K562 (cell line): ENCODE results near the gene VSX2. TPM values are rescaled to one million over a fixed set of nuclear protein-coding genes. Genes with fewer than 3 reads are reported as not detected.

Experiments used
- ATAC-seq: fragments of 200-7000 bp; cut with Tn5 transposase; 3 replicates; pipeline ENCODE4 v1.9.1; 2020; ENCODE audit warnings: moderate library complexity
- BruUV-seq: library from RNA; stranded (reverse); fragments of 400-500 nt; replicated peaks from 2 replicates; lab custom pipeline; 2021; lab: Mats Ljungman, UMichigan
- CTCF ChIA-PET: fragments of 300-600 bp; formaldehyde crosslinking; extraction: SDS; loops from one replicate; lab custom pipeline; 2021; ENCODE audit warnings: low intra/inter-chr PET ratio; lab: Yijun Ruan, JAX
- POLR2A ChIA-PET: fragments of 300-600, 350-650 bp; sonication (Branson Sonifier 250); formaldehyde crosslinking; extraction: SDS; loops from one replicate; lab custom pipeline; 2021; ENCODE audit warnings: antibody characterized with exemption, inconsistent platforms; lab: Yijun Ruan, JAX
- DNase-seq, 4 experiments: peaks; one replicate each; pipeline versions ENCODE4 v3.0.0 to v3.0.0-alpha.2; 2011 to 2018; ENCODE audit warnings: low spot score in 3 of 4, mixed read lengths in 3 of 4; ENCODE audit errors: extremely low read depth in 1 of 4
- FAIRE-seq: peaks from 2 replicates; lab custom pipeline; 2011; peaks lifted over from hg19 to GRCh38; lab: Jason Lieb, UNC
- H2AFZ ChIP-seq: 2 replicates; pipeline ENCODE4 v1.6.0; 2011; ENCODE audit warnings: low read depth, low read length, control low read depth, inconsistent platforms
- H3K27ac ChIP-seq: fragments of 200-600 bp; 3 replicates; pipeline ENCODE4 v1.8.0; 2011; ENCODE audit warnings: low read depth, mild to moderate bottlenecking, control low read depth, inconsistent platforms, low read length, moderate library complexity, mixed read lengths; ENCODE audit errors: extremely low read depth
- H3K27me3 ChIP-seq, 2 experiments: fragments of 300-600 bp in 1 of 2; 2 replicates in 1 of 2; 3 replicates in 1 of 2; pipeline versions ENCODE4 v1.6.0 to v1.8.0; 2011; ENCODE audit warnings: inconsistent platforms in 2 of 2, low read length in 2 of 2, mild to moderate bottlenecking in 1 of 2, mixed read lengths in 1 of 2, moderate library complexity in 1 of 2; ENCODE audit not compliant: control insufficient read depth in 2 of 2, insufficient read depth in 2 of 2
- H3K36me3 ChIP-seq: fragments of 300-600 bp; 3 replicates; pipeline ENCODE4 v1.8.0; 2011; ENCODE audit warnings: mild to moderate bottlenecking, low read length, inconsistent platforms; ENCODE audit not compliant: control insufficient read depth, insufficient read depth
- H3K4me1 ChIP-seq, 2 experiments: fragments of 200-600 bp in 1 of 2; replicated peaks in 1 of 2; 2 replicates in 1 of 2; 3 replicates in 1 of 2; pipeline versions ENCODE4 v1.5.1 to v1.8.0; 2011; ENCODE audit warnings: inconsistent platforms in 2 of 2, low read length in 2 of 2, mild to moderate bottlenecking in 1 of 2, mixed read lengths in 1 of 2, moderate library complexity in 1 of 2; ENCODE audit not compliant: control insufficient read depth in 2 of 2, insufficient read depth in 2 of 2
- H3K4me2 ChIP-seq: 2 replicates; pipeline ENCODE4 v1.6.1; 2011; ENCODE audit warnings: low read length, control low read depth, inconsistent platforms, mixed read lengths; ENCODE audit not compliant: insufficient read depth
- H3K4me3 ChIP-seq: fragments of 200-600 bp; sonication (generic), shearing (Covaris generic); 2 replicates; pipeline ENCODE4 v1.5.1; 2016; ENCODE audit warnings: control low read depth, inconsistent platforms
- H3K79me2 ChIP-seq: fragments of 200-600 bp; 3 replicates; pipeline ENCODE4 v1.8.0; 2011; ENCODE audit warnings: low read length, inconsistent platforms; ENCODE audit not compliant: control insufficient read depth, insufficient read depth
- H3K9ac ChIP-seq, 2 experiments: 2 replicates each; pipeline versions ENCODE4 v1.6.0 to v1.6.1; 2011; ENCODE audit warnings: low read depth in 2 of 2, low read length in 2 of 2, control low read depth in 1 of 2, inconsistent platforms in 1 of 2, mild to moderate bottlenecking in 1 of 2, mixed read lengths in 1 of 2; ENCODE audit not compliant: insufficient read depth in 1 of 2
- H3K9me1 ChIP-seq: one replicate; pipeline ENCODE4 v1.6.0; 2011; ENCODE audit warnings: inconsistent platforms, mild to moderate bottlenecking, low read length, moderate library complexity; ENCODE audit not compliant: control insufficient read depth, insufficient read depth
- H3K9me3 ChIP-seq: replicated peaks from 2 replicates; pipeline ENCODE4 v1.5.1; 2011; ENCODE audit warnings: low read depth, low read length, inconsistent platforms; ENCODE audit not compliant: control insufficient read depth, insufficient read depth
- H4K20me1 ChIP-seq: replicated peaks from 2 replicates; pipeline ENCODE4 v1.6.1; 2011; ENCODE audit warnings: low read length, inconsistent platforms, mixed read lengths; ENCODE audit not compliant: control insufficient read depth, insufficient read depth
- CTCF ChIP-seq, 3 experiments: IDR thresholded peaks in 2 of 3; conservative IDR thresholded peaks in 1 of 3; 2 replicates each; pipeline ENCODE4 v1.5.1; 2011 to 2012; ENCODE audit warnings: low read length in 3 of 3, mild to moderate bottlenecking in 3 of 3, control low read depth in 2 of 3, improper control_type of control experiment in 1 of 3, inconsistent platforms in 1 of 3, low read depth in 1 of 3, mixed read lengths in 1 of 3, moderate library complexity in 1 of 3; ENCODE audit not compliant: insufficient read depth in 2 of 3
- ESRRA ChIP-seq: fragments of 450-650 bp; IDR thresholded peaks from 2 replicates; pipeline ENCODE4 v1.6.1; 2014; ENCODE audit warnings: low read depth, mild to moderate bottlenecking, moderate library complexity, borderline replicate concordance
- PREB ChIP-seq: sonication (generic); formaldehyde crosslinking; IDR thresholded peaks from 2 replicates; pipeline ENCODE4 v1.8.1; 2023; ENCODE audit warnings: mild to moderate bottlenecking, missing genetic modification reagents
- ZFP30 ChIP-seq: fragments of 250-450 bp; sonication (Bioruptor Pico); IDR thresholded peaks from 2 replicates; pipeline ENCODE4 v1.8.0; 2022; ENCODE audit warnings: moderate library complexity, mild to moderate bottlenecking, inconsistent platforms, borderline replicate concordance
- WGBS: fragments of 100-300 bp; shearing (Covaris generic); methylation state at CpG from one replicate; pipeline ENCODE4 v1.1.6; 2016; ENCODE audit warnings: low coverage, mixed read lengths; ENCODE audit not compliant: insufficient coverage; ENCODE audit errors: missing lambda C conversion rate; 5-methylcytosine and 5-hydroxymethylcytosine counted together
- in situ Hi-C: fragments of 300-500 bp; cut with MboI; formaldehyde crosslinking; loops from 4 replicates; pipeline ENCODE4 v1.15.0; 2018; ENCODE audit warnings: inconsistent platforms, mixed read lengths
- intact Hi-C: fragments of 100-400 bp; cut with micrococcal nuclease; formaldehyde crosslinking; loops from 2 replicates; pipeline ENCODE4 v1.14.2; 2022
- polyA plus RNA-seq, 8 experiments: library from polyadenylated mRNA; depleted of rRNA in 4 of 8; stranded (reverse) in 5 of 8; unstranded in 3 of 8; fragments of >200 nt; fragmentation: Nextera tagmentation in 2 of 8; fragmentation: Illumina TruSeq in 1 of 8; extraction: Ambion mirVana in 2 of 8; extraction: Trizol in 1 of 8; gene quantifications; 2 replicates each; pipeline versions ENCODE4 v1.2.1 to v1.2.3, GENCODE V29; 2011 to 2014; ENCODE audit warnings: inconsistent platforms in 1 of 8, missing spikeins in 1 of 8
- total RNA-seq, 7 experiments: library from RNA; depleted of rRNA in 6 of 7; stranded (reverse); fragments of >200 nt in 6 of 7; fragmentation: Illumina TruSeq in 2 of 7; extraction: Trizol in 2 of 7; gene quantifications; 2 replicates each; pipeline versions ENCODE4 v1.2.1 to v1.2.3, GENCODE V29; 2011 to 2021; ENCODE audit warnings: low replicate concordance in 1 of 7
- TF ChIP-seq, protein P1 (sequence below): fragments of 450-650 bp; conservative IDR thresholded peaks from 2 replicates; pipeline ENCODE4 v1.6.1; 2016; ENCODE audit warnings: missing genetic modification characterization, low read depth, mild to moderate bottlenecking, missing compliant biosample characterization, moderate library complexity

The VSX2 gene
- total and polyA plus RNA-seq, 9 of the 15 experiments (the other 6 are each of a cell fraction or from before 2014, with no cell fraction given), result 0.04 TPM; not detected in 8

DNA sequence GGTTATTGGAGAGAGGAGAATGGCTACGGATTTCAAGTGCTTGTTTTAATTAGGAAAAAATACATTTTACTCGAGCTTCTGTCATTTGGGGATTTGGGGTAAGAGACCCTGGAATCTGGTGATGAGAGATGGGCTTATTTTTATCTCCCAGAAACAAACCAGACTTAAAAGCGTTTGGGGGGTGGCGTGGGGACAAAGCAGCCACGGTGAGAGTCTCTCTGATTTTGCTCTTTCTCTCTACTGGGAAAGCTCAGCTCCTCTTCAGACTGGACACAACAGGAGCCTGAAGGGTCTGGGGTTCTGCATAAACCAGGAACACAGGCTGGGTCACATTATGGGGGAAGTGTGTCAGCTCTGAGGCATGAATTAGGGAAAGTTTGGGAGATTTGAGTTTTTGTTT lies 3.8 kb downstream of the VSX2 start (continued):
- TF ChIP-seq PREB, result no peak
- no peak for TF ChIP-seq ZFP30 (CRISPR knock-in tag)
- TF ChIP-seq ESRRA, result no peak

DNA sequence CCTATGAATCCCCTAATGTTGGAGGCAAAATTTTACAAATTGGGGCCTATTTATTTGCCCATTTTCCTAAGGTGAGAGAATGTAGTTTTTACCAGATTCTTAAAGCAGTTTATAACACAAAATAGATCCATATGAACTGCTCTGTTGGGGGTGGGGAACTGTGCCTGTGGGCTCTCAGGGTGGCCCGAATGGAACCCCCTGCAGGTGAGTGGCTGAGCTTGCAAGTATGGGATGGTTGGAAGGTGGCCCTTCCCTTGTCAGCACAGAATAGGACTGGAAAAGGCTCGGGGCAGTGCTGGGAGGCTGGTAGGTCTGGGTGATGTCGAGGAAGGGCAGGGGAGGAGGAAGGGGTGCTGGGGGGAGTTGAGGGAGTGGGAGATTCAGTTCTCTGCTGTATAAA lies 4.9 kb downstream of the VSX2 start:
- ATAC-seq (peak; percentile 83), DNase-seq (peak in 2 of 4 experiments; percentile 21 to 25), FAIRE-seq (no peak)
- 0% methylated on average over 1 of the region's 3 CpGs for WGBS
- Histone ChIP-seq H3K4me3 (no peak overlapping the region), H3K36me3 (no peaks in the 10 kb centered on the region), H3K9me1 (no peaks in the 10 kb centered on the region), H3K4me1 (peaks cover 0 to 14% of the 10 kb centered on the region in 2 experiments; a peak in 2 of 5 replicates), H4K20me1 (no peaks in the 10 kb centered on the region), H3K9me3 (no peaks in the 10 kb centered on the region), H3K27ac (no peak overlapping the region), H3K9ac (no peak overlapping the region)
- BruUV-seq, result no TSS peak
- intact Hi-C loops (no loop called here), in situ Hi-C loops (loop anchor here (5.0 kb wide), 1 partner anchor 127 kb away; no protein-coding TSS in a partner anchor)
- CTCF ChIA-PET, result no interaction called here
- TF ChIP-seq CTCF (IDR thresholded peaks at IDR 0.05 in 2 of 3, conservative IDR thresholded peaks at IDR 0.05 in 1 of 3; ENCODE audit: insufficient read depth in 2 of 3, low read depth in 1 of 3, low read length in 3 of 3), result peak in 2 of 3 experiments; percentile 4 to 29; a peak in 2 of 6 replicates
- TF ChIP-seq, protein P1, sequence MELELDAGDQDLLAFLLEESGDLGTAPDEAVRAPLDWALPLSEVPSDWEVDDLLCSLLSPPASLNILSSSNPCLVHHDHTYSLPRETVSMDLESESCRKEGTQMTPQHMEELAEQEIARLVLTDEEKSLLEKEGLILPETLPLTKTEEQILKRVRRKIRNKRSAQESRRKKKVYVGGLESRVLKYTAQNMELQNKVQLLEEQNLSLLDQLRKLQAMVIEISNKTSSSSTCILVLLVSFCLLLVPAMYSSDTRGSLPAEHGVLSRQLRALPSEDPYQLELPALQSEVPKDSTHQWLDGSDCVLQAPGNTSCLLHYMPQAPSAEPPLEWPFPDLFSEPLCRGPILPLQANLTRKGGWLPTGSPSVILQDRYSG, result no peak
- TF ChIP-seq, all 486 proteins: peak for 1
- Histone ChIP-seq H2AFZ (no peak overlapping the region), H3K4me2 (no peak overlapping the region), H3K79me2 (no peaks in the 10 kb centered on the region), H3K27me3 (peaks cover 27 to 58% of the 10 kb centered on the region in 2 experiments)
- POLR2A ChIA-PET, result interaction anchor here (0.6 kb wide), 1 partner anchor 26 kb away, joined by 3 read pairs; no protein-coding TSS in a partner anchor
